Left ventricle myocardium superior (tissue), 1 donor: ENCODE data around the gene C20orf173. TPM values are rescaled to one million over a fixed set of nuclear protein-coding genes. Genes with fewer than 3 reads are reported as not detected.

Experiments
- ATAC-seq: fragments of 200-7000 bp; cut with Tn5 transposase; one replicate; pipeline ENCODE4 v1.9.1; 2020; ENCODE audit warnings: mild to moderate bottlenecking, moderate library complexity
- DNase-seq: peaks from one replicate; pipeline ENCODE4 v3.0.0-alpha.2; 2020
- intact Hi-C: fragments of 100-400 bp; cut with micrococcal nuclease; formaldehyde crosslinking; loops from one replicate; pipeline ENCODE4 v1.11.0; 2022
- total RNA-seq: library from RNA; stranded (reverse); fragmentation: NEBNext Ultra II Directional; extraction: Animal tissue kit (Norgen Biotek cat#: 25700); gene quantifications from one replicate; pipeline ENCODE4 v1.2.1, GENCODE V29; 2021
- donor health status: DM: no; HTN: yes; CAD: no; lungs with severe emphysema.

C20orf173 gene
- total RNA-seq, 1 donor from 2014 or later = not detected

DNA sequence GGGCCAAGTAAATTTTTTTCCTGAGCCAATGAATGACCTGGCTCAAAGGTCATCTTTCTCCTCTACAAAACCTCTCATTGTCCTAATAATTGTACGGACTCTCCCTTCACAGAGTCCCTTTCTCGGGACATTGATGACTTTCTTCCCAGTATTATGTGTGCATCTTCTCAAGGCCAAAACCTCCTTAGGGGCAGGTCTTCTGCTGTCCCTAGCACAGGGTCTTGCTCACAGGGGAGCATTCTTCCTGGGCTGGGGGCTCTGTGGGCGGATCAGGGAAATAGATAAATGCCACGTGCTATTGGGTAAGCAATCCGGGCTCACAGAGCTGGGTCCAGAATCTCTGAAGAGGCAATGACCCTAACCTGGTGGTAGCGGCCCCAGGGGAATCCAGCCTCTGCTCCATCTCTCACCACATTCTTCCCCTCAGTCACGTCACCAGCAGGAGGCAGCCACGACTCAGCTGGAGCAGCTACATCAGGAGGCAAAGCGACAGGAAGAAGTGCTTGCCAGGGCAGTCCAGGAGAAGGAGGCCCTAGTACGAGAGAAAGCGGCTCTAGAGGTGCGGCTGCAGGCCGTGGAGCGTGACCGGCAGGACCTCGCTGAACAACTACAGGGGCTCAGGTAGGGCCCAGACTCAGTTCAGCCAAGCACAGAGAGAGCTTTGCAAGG, 50.5 kb downstream of the C20orf173 start:
- no peak for DNase-seq
- intact Hi-C loops = no loop called here
- ATAC-seq = no peak

Other genes starting within 250 kb of the C20orf173 start
- 34.6 TPM for gene EIF6, start 244.9 kb downstream of the C20orf173 start, total RNA-seq
- gene FAM83C, start 237.2 kb downstream of the C20orf173 start, total RNA-seq = not detected
- 153 TPM for gene UQCC1, start 117.7 kb downstream of the C20orf173 start, total RNA-seq
- gene GDF5, start 91.4 kb downstream of the C20orf173 start, total RNA-seq = 0.12 TPM
- gene CEP250, start 74.1 kb downstream of the C20orf173 start, total RNA-seq = 17.7 TPM
- gene ERGIC3, start 12.4 kb upstream of the C20orf173 start, total RNA-seq = 92.3 TPM
- 3.1 TPM for gene SPAG4, start 86.2 kb upstream of the C20orf173 start, total RNA-seq
- 46.6 TPM for gene CPNE1, start 135.2 kb upstream of the C20orf173 start, total RNA-seq
- 45.7 TPM for gene RBM12, start 135.2 kb upstream of the C20orf173 start, total RNA-seq
- gene NFS1, start 169.7 kb upstream of the C20orf173 start, total RNA-seq = 60.4 TPM
- 180 TPM for gene ROMO1, start 169.8 kb upstream of the C20orf173 start, total RNA-seq
- gene RBM39, start 212.6 kb upstream of the C20orf173 start, total RNA-seq = 146 TPM
- gene PHF20, start 242.4 kb upstream of the C20orf173 start, total RNA-seq = 37.0 TPM